Esophagus squamous epithelium (tissue), 4 donors: ENCODE measurements around the gene CPSF4L.

Experiments
- POLR2A ChIP-seq, 4 donors: fragments of 450-650 bp; IDR thresholded peaks; one replicate each; pipeline ENCODE4 v1.6.1; 2017; ENCODE audit warnings: antibody characterized with exemption in 4 of 4, mild to moderate bottlenecking in 4 of 4, moderate library complexity in 3 of 4
- TF ChIP-seq, protein P1 (sequence below), 6 experiments: fragments of 450-650 bp in 4 of 6; fragments of 200-600 bp in 2 of 6; sonication (generic) in 2 of 6; IDR thresholded peaks; one replicate each; pipeline ENCODE4 v1.5.1; 2016 to 2019; ENCODE audit warnings: antibody characterized with exemption in 6 of 6, mild to moderate bottlenecking in 4 of 6, moderate library complexity in 4 of 6

DNA sequence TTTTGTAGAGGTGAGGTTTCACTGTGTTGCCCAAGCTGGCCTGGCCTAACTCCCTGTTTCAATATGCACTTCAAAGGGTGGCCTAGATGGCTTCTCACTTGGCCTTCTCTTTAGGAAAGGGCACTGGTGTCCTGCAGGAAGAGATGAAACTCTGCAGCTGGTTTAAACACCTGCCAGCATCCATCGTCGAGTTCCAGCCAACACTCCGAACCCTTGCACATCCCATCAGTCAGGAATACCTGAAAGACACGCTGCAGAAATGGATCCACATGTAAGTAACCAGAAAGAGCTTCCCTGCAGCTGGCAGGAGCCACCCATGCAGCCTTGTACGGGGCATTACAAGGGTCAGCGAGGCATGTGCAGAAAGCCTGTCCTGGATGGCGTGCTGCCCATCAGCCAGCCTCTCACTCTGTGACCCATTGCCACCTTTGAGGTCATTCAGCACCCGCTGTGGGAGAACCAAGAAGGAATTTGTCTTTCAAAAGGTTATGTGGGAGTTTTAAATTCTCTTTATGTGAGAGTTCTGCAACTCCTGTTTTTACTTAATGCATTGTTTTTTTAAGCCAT lies 61.8 kb downstream of the CPSF4L start:
- TF ChIP-seq, protein P1, sequence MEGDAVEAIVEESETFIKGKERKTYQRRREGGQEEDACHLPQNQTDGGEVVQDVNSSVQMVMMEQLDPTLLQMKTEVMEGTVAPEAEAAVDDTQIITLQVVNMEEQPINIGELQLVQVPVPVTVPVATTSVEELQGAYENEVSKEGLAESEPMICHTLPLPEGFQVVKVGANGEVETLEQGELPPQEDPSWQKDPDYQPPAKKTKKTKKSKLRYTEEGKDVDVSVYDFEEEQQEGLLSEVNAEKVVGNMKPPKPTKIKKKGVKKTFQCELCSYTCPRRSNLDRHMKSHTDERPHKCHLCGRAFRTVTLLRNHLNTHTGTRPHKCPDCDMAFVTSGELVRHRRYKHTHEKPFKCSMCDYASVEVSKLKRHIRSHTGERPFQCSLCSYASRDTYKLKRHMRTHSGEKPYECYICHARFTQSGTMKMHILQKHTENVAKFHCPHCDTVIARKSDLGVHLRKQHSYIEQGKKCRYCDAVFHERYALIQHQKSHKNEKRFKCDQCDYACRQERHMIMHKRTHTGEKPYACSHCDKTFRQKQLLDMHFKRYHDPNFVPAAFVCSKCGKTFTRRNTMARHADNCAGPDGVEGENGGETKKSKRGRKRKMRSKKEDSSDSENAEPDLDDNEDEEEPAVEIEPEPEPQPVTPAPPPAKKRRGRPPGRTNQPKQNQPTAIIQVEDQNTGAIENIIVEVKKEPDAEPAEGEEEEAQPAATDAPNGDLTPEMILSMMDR (IDR thresholded peaks at IDR 0.05) = no peak
- no peak for TF ChIP-seq POLR2A (IDR thresholded peaks at IDR 0.05)
